HEK293 (cell line): Measurements from ENCODE around the gene OSBP2.

Experiments
- AEBP2 ChIP-seq: fragments of 450-650 bp; formaldehyde crosslinking; IDR thresholded peaks from 2 replicates; pipeline ENCODE4 v1.5.1; 2016; ENCODE audit warnings: missing biosample characterization, missing genetic modification characterization, borderline replicate concordance
- CTCF ChIP-seq: fragments of 450-650 bp; formaldehyde crosslinking; IDR thresholded peaks from 2 replicates; pipeline ENCODE4 v1.5.1; 2016; ENCODE audit warnings: missing biosample characterization, missing genetic modification characterization
- KLF7 ChIP-seq: fragments of 450-650 bp; formaldehyde crosslinking; IDR thresholded peaks from 2 replicates; pipeline ENCODE4 v1.5.1; 2016; ENCODE audit warnings: missing biosample characterization, missing genetic modification characterization, borderline replicate concordance
- REPIN1 ChIP-seq: fragments of 450-650 bp; formaldehyde crosslinking; IDR thresholded peaks from 2 replicates; pipeline ENCODE4 v1.5.1; 2017; ENCODE audit warnings: missing biosample characterization, missing genetic modification characterization, low read depth
- YY1 ChIP-seq: fragments of 450-650 bp; formaldehyde crosslinking; IDR thresholded peaks from 2 replicates; pipeline ENCODE4 v1.5.1; 2018; ENCODE audit warnings: missing biosample characterization, missing genetic modification characterization
- ZBTB21 ChIP-seq: fragments of 450-650 bp; formaldehyde crosslinking; IDR thresholded peaks from 2 replicates; pipeline ENCODE4 v1.5.1; 2017; ENCODE audit warnings: missing biosample characterization, missing genetic modification characterization
- ZFP3 ChIP-seq: fragments of 450-650 bp; formaldehyde crosslinking; IDR thresholded peaks from 2 replicates; pipeline ENCODE4 v1.5.1; 2016; ENCODE audit warnings: low read depth, missing biosample characterization, missing genetic modification characterization
- ZNF175 ChIP-seq: fragments of 450-650 bp; formaldehyde crosslinking; IDR thresholded peaks from 2 replicates; pipeline ENCODE4 v1.5.1; 2016; ENCODE audit warnings: missing biosample characterization, missing genetic modification characterization
- ZNF239 ChIP-seq: fragments of 450-650 bp; formaldehyde crosslinking; IDR thresholded peaks from 2 replicates; pipeline ENCODE4 v1.5.1; 2016; ENCODE audit warnings: missing biosample characterization, missing genetic modification characterization
- ZNF24 ChIP-seq: fragments of 450-650 bp; formaldehyde crosslinking; IDR thresholded peaks from 2 replicates; pipeline ENCODE4 v1.5.1; 2016; ENCODE audit warnings: missing biosample characterization, missing genetic modification characterization
- ZNF274 ChIP-seq, 2 experiments: fragments of 200-500 bp in 1 of 2; fragments of 450-650 bp in 1 of 2; sonication (Bioruptor generic) in 1 of 2; formaldehyde crosslinking in 1 of 2; IDR thresholded peaks; 2 replicates each; pipeline versions ENCODE4 v1.5.1 to v1.6.1; 2014 to 2016; ENCODE audit warnings: borderline replicate concordance in 1 of 2, inconsistent platforms in 1 of 2, low read length in 1 of 2, missing biosample characterization in 1 of 2, missing genetic modification characterization in 1 of 2
- ZNF324 ChIP-seq: fragments of 450-650 bp; formaldehyde crosslinking; IDR thresholded peaks from 2 replicates; pipeline ENCODE4 v1.5.1; 2016; ENCODE audit warnings: missing biosample characterization, missing genetic modification characterization
- ZNF394 ChIP-seq: fragments of 450-650 bp; formaldehyde crosslinking; IDR thresholded peaks from 2 replicates; pipeline ENCODE4 v1.5.1; 2016; ENCODE audit warnings: missing biosample characterization, missing genetic modification characterization, mild to moderate bottlenecking, moderate library complexity, borderline replicate concordance
- ZNF768 ChIP-seq: fragments of 450-650 bp; formaldehyde crosslinking; IDR thresholded peaks from 2 replicates; pipeline ENCODE4 v1.5.1; 2018; ENCODE audit warnings: missing biosample characterization, mild to moderate bottlenecking, missing genetic modification characterization

GRCh38 chr22:30855677-30856518 is 161.2 kb downstream of the OSBP2 start:
- TF ChIP-seq CTCF (tag by site-specific recombination) (no peak), ZNF394 (tag by site-specific recombination) (no peak), ZNF239 (tag by site-specific recombination) (no peak), ZNF175 (tag by site-specific recombination) (no peak), REPIN1 (tag by site-specific recombination) (no peak), AEBP2 (tag by site-specific recombination) (no peak), ZFP3 (tag by site-specific recombination) (no peak), ZBTB21 (no peak), KLF7 (no peak), ZNF24 (tag by site-specific recombination) (no peak), ZNF274 (IDR thresholded peaks at IDR 0.05; ENCODE audit: low read length) (no peak), ZNF274 (tag by site-specific recombination; IDR thresholded peaks at IDR 0.05; ENCODE audit: borderline replicate concordance) (no peak), YY1 (tag by site-specific recombination) (no peak), ZNF324 (tag by site-specific recombination) (no peak), ZNF768 (tag by site-specific recombination) (no peak)
